ENCODE data around the gene PTGES.

Gene PTGES

GRCh38 chr9:129740666-129741464 is 12.0 kb downstream of the PTGES start:
- DNase-seq = no peak

GRCh38 chr9:129740174-129740573 is 12.7 kb downstream of the PTGES start:
- DNase-seq = no peak

GRCh38 chr9:129739432-129739831 is 13.4 kb downstream of the PTGES start:
- DNase-seq = no peak

GRCh38 chr9:129737479-129738274 is 15.2 kb downstream of the PTGES start:
- peak; percentile 97 for DNase-seq

GRCh38 chr9:129736334-129736733 is 16.5 kb downstream of the PTGES start:
- no peak for DNase-seq

- DNase-seq = no peak
These were observed 17.3 kb downstream of the PTGES start for GRCh38 chr9:129735546-129735945.

GRCh38 chr9:129733632-129733953 is 19.2 kb downstream of the PTGES start:
- no peak for DNase-seq

- DNase-seq = no peak
These were observed 19.8 kb downstream of the PTGES start for GRCh38 chr9:129732946-129733631.

- no peak for DNase-seq
These were observed 20.7 kb downstream of the PTGES start for GRCh38 chr9:129732100-129732499.

GRCh38 chr9:129731477-129732085 is 21.3 kb downstream of the PTGES start:
- DNase-seq = no peak

- no peak for DNase-seq
These were observed 24.1 kb downstream of the PTGES start for GRCh38 chr9:129728744-129729143.

- peak; percentile 89 for DNase-seq
These were observed 26.3 kb downstream of the PTGES start for GRCh38 chr9:129726322-129727160.

- DNase-seq = no peak
These were observed 27.0 kb downstream of the PTGES start for GRCh38 chr9:129725795-129726251.

GRCh38 chr9:129724456-129725190 is 28.2 kb downstream of the PTGES start:
- no peak for DNase-seq

GRCh38 chr9:129722913-129723312 is 29.9 kb downstream of the PTGES start:
- DNase-seq = no peak

GRCh38 chr9:129720865-129721545 is 31.8 kb downstream of the PTGES start:
- no peak for DNase-seq

GRCh38 chr9:129720181-129720864 is 32.5 kb downstream of the PTGES start:
- no peak for DNase-seq

GRCh38 chr9:129719135-129719534 is 33.7 kb downstream of the PTGES start:
- DNase-seq = no peak

- DNase-seq = no peak
These were observed 34.2 kb downstream of the PTGES start for GRCh38 chr9:129718647-129719046.

GRCh38 chr9:129717991-129718390 is 34.9 kb downstream of the PTGES start:
- no peak for DNase-seq

Measured in activated CD8-positive, alpha-beta memory T cell treated with anti-CD3 and anti-CD28 coated beads, Interleukin-2, amount 50 U/mL, for 48 hours (primary cell).